GM10248 (cell line): Measurements from ENCODE around the gene SERPINA5.

Experiments used
- CTCF ChIA-PET: fragments of 300-600 bp; sonication (Branson Sonifier 250); formaldehyde crosslinking; extraction: SDS; loops from one replicate; lab custom pipeline; 2021; ENCODE audit warnings: antibody characterized with exemption; lab: Yijun Ruan, JAX
- POLR2A ChIA-PET: fragments of 350-650 bp; sonication (Branson Sonifier 250); formaldehyde crosslinking; extraction: SDS; loops from one replicate; lab custom pipeline; 2020; ENCODE audit warnings: antibody characterized with exemption; lab: Yijun Ruan, JAX
- DNase-seq: peaks from one replicate; pipeline ENCODE4 v3.0.0; 2012; ENCODE audit errors: extremely low spot score
- TF ChIP-seq, protein P1 (sequence below): IDR thresholded peaks from 2 replicates; pipeline ENCODE4 v1.5.1; 2012; ENCODE audit warnings: mild to moderate bottlenecking, low read depth; ENCODE audit errors: extremely low read depth, missing control alignments, control extremely low read depth

The SERPINA5 gene

DNA sequence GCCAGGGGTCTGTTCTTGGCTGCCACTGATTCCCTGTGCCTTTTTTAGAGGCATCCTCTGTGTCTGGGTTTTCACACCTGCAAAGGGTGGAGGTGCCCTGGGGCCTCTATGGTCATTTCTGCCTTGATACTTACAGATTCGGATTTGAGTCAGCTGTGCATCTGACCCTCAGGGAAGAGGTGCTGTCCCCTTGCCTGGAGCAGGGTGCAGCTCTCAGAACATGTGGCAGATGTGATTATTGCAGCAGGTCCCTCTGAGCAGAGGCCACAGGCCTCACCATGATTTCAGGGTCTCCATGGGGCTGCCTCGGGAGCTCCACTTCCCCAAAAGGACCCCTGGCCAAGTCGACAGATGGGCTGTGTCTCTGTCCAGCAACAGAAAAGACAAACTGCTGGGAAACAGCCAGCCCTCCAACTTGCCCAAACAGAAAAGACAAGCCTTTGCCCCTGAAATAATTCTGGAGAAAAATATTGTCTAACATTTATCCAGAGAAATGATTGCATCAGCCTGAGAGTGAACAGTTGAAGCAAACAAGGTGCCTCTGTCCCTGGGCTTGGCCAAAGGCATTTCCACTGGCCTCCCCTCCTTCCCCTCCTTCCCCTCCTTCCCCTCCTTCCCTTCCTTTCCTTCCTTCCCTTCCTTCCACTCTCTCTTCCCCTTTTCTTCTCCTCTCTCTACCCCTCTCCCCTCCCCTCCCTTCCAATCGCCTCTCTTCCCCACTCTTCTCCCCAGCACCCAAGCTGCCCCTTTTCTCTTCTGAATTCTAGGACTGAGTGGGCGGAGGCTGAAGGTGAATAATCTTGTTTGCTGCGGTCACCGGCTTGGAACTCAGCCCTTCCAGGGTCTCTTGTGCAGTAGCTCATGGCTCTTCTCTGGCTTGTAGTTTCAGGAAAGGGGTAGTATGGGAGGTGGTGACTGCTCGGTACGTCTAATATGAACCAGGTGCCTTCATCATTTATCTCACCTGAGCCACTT lies 31.6 kb downstream of the SERPINA5 start:
- ChIA-PET CTCF (no interaction called here), POLR2A (no interaction called here)
- TF ChIP-seq, protein P1, sequence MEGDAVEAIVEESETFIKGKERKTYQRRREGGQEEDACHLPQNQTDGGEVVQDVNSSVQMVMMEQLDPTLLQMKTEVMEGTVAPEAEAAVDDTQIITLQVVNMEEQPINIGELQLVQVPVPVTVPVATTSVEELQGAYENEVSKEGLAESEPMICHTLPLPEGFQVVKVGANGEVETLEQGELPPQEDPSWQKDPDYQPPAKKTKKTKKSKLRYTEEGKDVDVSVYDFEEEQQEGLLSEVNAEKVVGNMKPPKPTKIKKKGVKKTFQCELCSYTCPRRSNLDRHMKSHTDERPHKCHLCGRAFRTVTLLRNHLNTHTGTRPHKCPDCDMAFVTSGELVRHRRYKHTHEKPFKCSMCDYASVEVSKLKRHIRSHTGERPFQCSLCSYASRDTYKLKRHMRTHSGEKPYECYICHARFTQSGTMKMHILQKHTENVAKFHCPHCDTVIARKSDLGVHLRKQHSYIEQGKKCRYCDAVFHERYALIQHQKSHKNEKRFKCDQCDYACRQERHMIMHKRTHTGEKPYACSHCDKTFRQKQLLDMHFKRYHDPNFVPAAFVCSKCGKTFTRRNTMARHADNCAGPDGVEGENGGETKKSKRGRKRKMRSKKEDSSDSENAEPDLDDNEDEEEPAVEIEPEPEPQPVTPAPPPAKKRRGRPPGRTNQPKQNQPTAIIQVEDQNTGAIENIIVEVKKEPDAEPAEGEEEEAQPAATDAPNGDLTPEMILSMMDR, result no peak
- no peak for DNase-seq

- CTCF ChIA-PET, result no interaction called here
- DNase-seq, result no peak
- TF ChIP-seq, protein P1, result no peak
- POLR2A ChIA-PET, result no interaction called here
Observed at GRCh38 chr14:94613720-94614644, 32.8 kb downstream of the SERPINA5 start.

- no peak for DNase-seq
- CTCF ChIA-PET, result interaction anchor here (1.3 kb wide), 1 partner anchor 20 kb away, joined by 4 read pairs; no protein-coding TSS in a partner anchor
- POLR2A ChIA-PET, result no interaction called here
- TF ChIP-seq, protein P1, result no peak
Observed at GRCh38 chr14:94614802-94615201, 33.6 kb downstream of the SERPINA5 start.

- TF ChIP-seq, protein P1, result no peak
- no peak for DNase-seq
- POLR2A ChIA-PET, result no interaction called here
- CTCF ChIA-PET, result interaction anchor here (1.3 kb wide), 1 partner anchor 20 kb away, joined by 4 read pairs; no protein-coding TSS in a partner anchor
Observed at GRCh38 chr14:94615254-94615653, 34.0 kb downstream of the SERPINA5 start.

DNA sequence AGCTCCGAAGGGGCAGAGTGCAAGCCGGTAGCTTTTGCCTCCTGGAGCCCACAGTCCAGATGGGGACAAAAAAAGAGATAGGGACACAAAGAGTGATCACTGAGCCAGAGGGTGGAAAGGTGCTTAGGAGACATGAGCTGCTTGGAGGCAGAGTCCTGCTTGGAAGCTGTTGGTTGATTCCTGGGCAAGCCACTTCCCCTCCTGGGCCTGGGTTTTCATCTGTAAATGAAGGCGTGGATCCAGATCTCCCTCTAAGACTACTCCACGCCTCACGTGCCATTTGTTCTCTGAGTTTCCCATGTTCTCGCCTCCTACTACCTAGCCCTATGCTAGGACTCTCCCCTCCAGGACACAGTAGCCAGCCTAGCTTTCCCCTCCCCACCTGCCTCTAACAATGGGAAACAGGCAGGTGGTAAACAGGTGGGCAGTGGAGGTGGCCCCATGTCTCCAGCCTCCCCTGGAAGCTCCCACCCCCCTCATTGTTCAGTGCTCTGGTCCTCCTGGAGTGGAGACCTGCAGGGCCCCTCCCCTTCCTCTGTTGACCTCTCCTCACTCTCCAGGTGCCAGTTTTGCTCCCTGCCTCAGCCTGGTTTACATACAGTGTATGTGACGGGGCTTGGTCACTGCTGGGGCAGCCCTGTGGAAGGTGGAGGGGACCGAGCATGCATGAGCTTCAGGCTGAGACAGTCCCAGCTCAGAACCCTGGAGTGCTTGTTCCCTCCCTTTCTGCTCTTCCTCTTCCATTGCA lies 34.8 kb downstream of the SERPINA5 start:
- ChIA-PET POLR2A (no interaction called here), CTCF (interaction anchor here (1.3 kb wide), 1 partner anchor 19 kb away, joined by 4 read pairs; no protein-coding TSS in a partner anchor)
- DNase-seq, result no peak
- TF ChIP-seq, protein P1, result no peak
